H1 (cell line): ENCODE results near the gene MED13. TPM values are rescaled to one million over a fixed set of nuclear protein-coding genes. Genes with fewer than 3 reads are reported as not detected.
A peak's percentile ranks its signal among the peaks of the same experiment; 100 is the strongest.

Experiments used
- ASH2L ChIP-seq: fragments of 200-600, 300-600 bp; sonication (generic); IDR thresholded peaks from one replicate; pipeline ENCODE4 v1.7.1; 2017; ENCODE audit warnings: low read length
- CHD2 ChIP-seq: IDR thresholded peaks from 2 replicates; pipeline ENCODE4 v1.6.1; 2012; ENCODE audit warnings: low read length, improper control_type of control experiment
- GABPA ChIP-seq: IDR thresholded peaks from 2 replicates; pipeline ENCODE4 v1.6.1; 2011; ENCODE audit warnings: mild to moderate bottlenecking, low read length, moderate library complexity, borderline replicate concordance; ENCODE audit not compliant: insufficient read depth
- KDM4A ChIP-seq: IDR thresholded peaks from one replicate; pipeline ENCODE4 v1.7.1; 2012; ENCODE audit warnings: low read depth, mild to moderate bottlenecking, moderate library complexity, low read length, inconsistent platforms; ENCODE audit not compliant: severe bottlenecking
- NANOG ChIP-seq: IDR thresholded peaks from 2 replicates; pipeline ENCODE4 v1.6.1; 2011; ENCODE audit warnings: low read length, low read depth, mild to moderate bottlenecking, inconsistent platforms; ENCODE audit not compliant: insufficient read depth, poor library complexity, severe bottlenecking
- NRF1 ChIP-seq: IDR thresholded peaks from 2 replicates; pipeline ENCODE4 v1.6.1; 2011; ENCODE audit warnings: mild to moderate bottlenecking, low read depth, low read length, improper control_type of control experiment
- RXRA ChIP-seq: IDR thresholded peaks from 2 replicates; pipeline ENCODE4 v1.6.1; 2011; ENCODE audit warnings: low read depth, mild to moderate bottlenecking, low read length, moderate library complexity; ENCODE audit not compliant: insufficient read depth
- polyA plus RNA-seq, 7 experiments: library from polyadenylated mRNA; depleted of rRNA in 3 of 7; stranded (reverse) in 5 of 7; unstranded in 2 of 7; fragments of >200 nt in 5 of 7; fragments of 200-250 nt in 2 of 7; gene quantifications; 1 replicate in 5 of 7; 2 replicates in 1 of 7; 4 replicates in 1 of 7; pipeline versions ENCODE4 v1.2.1 to v1.2.3, GENCODE V29; 2011 to 2013; ENCODE audit warnings: missing spikeins in 2 of 7, mixed read lengths in 2 of 7
- total RNA-seq: library from RNA; stranded (reverse); fragmentation: NEBNext Ultra II Directional; extraction: Animal tissue kit (Norgen Biotek cat#: 25700); gene quantifications from 2 replicates; pipeline ENCODE4 v1.2.1, GENCODE V29; 2021

Gene MED13
- total and polyA plus RNA-seq, 2 of the 8 experiments (the other 6 are each of a cell fraction or from before 2014, with no cell fraction given): 11.3 to 44.8 TPM

DNA sequence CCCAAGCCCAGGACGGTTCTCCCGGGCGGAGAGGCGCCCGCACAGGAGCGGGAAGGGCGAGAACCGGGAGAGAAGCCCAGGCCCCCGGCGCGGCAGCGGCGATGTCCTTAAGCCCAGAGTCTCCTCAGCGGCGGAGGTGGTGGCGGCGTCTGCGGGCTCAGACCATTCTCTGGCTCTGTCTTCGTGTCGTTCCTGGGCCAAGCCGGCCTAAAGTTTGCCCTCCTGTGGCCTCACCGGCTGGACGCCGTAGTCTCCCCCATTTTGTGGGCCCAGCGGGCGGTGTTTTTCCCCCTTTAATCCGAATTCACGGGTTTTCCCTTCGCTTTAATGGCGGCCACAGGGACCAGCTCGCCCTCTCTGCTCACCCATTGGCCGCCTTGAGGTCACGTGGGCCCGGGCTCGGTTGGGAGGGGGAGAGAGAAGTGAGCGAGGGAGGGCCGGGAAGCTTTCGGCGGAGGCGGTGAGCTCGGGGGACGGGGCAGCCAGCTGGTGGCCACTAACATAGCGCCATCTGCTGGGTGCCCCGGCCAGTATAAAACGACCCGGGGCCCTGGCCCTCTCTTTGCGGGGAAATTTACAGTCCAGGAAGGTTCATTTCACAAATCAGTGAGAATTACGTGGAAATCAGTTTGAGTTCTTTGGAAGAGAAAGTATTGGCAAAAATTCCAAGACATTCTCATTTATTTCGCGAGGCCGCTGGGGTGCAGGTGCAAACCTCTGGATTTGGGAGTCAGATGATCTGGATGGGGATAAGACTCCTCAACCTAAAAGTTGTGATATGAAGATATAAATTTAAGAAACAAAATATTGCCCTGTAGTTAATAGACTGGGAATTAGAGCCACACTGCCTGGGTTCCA is 762 bp upstream of the MED13 start (continued):
- peak; percentile 88 for TF ChIP-seq KDM4A
- peak; percentile 63 for TF ChIP-seq ASH2L
- no peak for TF ChIP-seq NRF1
- TF ChIP-seq CHD2: peak; percentile 65; the same call in 1 of the 2 replicates
- TF ChIP-seq NANOG: no peak
- TF ChIP-seq RXRA: no peak
- no peak for TF ChIP-seq GABPA
